IMR-90 (cell line): Measurements from ENCODE around the gene OR51E2.

Experiments used
- BHLHE40 ChIP-seq: fragments of 150-350 bp; IDR thresholded peaks from 2 replicates; pipeline ENCODE4 v1.6.1; 2016; ENCODE audit warnings: mild to moderate bottlenecking, low read depth, low read length
- CHD1 ChIP-seq: IDR thresholded peaks from 2 replicates; pipeline ENCODE4 v1.6.1; 2012; ENCODE audit warnings: low read depth, low read length, improper control_type of control experiment
- CTCF ChIP-seq: conservative IDR thresholded peaks from 2 replicates; pipeline ENCODE4 v1.5.1; 2012; ENCODE audit warnings: mild to moderate bottlenecking, low read depth, low read length, improper control_type of control experiment
- ELK1 ChIP-seq: fragments of 150-350 bp; IDR thresholded peaks from 2 replicates; pipeline ENCODE4 v1.6.1; 2016; ENCODE audit warnings: low read depth, mild to moderate bottlenecking, low read length, moderate library complexity, borderline replicate concordance
- MAFK ChIP-seq: IDR thresholded peaks from 2 replicates; pipeline ENCODE4 v1.6.1; 2012; ENCODE audit warnings: low read depth, low read length, improper control_type of control experiment
- MAZ ChIP-seq: IDR thresholded peaks from 2 replicates; pipeline ENCODE4 v1.6.1; 2012; ENCODE audit warnings: low read depth, mild to moderate bottlenecking, low read length, improper control_type of control experiment, moderate library complexity, borderline replicate concordance
- MXI1 ChIP-seq: IDR thresholded peaks from 2 replicates; pipeline ENCODE4 v1.6.1; 2012; ENCODE audit warnings: low read depth, mild to moderate bottlenecking, low read length, moderate library complexity, borderline replicate concordance
- NFE2L2 ChIP-seq: fragments of 150-350 bp; IDR thresholded peaks from 2 replicates; pipeline ENCODE4 v1.6.1; 2016; ENCODE audit warnings: low read depth, mild to moderate bottlenecking, low read length
- POLR2A ChIP-seq: IDR thresholded peaks from 2 replicates; pipeline ENCODE4 v1.6.1; 2012; ENCODE audit warnings: mild to moderate bottlenecking, low read depth, low read length
- RAD21 ChIP-seq: IDR thresholded peaks from 2 replicates; pipeline ENCODE4 v1.6.1; 2012; ENCODE audit warnings: low read length, improper control_type of control experiment
- RCOR1 ChIP-seq: IDR thresholded peaks from 2 replicates; pipeline ENCODE4 v1.6.1; 2012; ENCODE audit warnings: mild to moderate bottlenecking, low read length, improper control_type of control experiment; ENCODE audit not compliant: insufficient replicate concordance
- TF ChIP-seq, protein P1 (sequence below): fragments of 150-350 bp; IDR thresholded peaks from 2 replicates; pipeline ENCODE4 v1.6.1; 2017; ENCODE audit warnings: mild to moderate bottlenecking, antibody characterized with exemption, low read length, low read depth

- no peak for TF ChIP-seq CTCF
- no peak for TF ChIP-seq POLR2A
- TF ChIP-seq MXI1: no peak
- TF ChIP-seq MAZ: no peak
- TF ChIP-seq RCOR1: no peak
- TF ChIP-seq ELK1: no peak
- TF ChIP-seq, protein P1, sequence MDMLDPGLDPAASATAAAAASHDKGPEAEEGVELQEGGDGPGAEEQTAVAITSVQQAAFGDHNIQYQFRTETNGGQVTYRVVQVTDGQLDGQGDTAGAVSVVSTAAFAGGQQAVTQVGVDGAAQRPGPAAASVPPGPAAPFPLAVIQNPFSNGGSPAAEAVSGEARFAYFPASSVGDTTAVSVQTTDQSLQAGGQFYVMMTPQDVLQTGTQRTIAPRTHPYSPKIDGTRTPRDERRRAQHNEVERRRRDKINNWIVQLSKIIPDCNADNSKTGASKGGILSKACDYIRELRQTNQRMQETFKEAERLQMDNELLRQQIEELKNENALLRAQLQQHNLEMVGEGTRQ: no peak
- TF ChIP-seq NFE2L2: no peak
- TF ChIP-seq RAD21: no peak
- TF ChIP-seq BHLHE40: no peak
- no peak for TF ChIP-seq CHD1
- TF ChIP-seq MAFK: no peak
These were observed 6.6 kb upstream of the OR51E2 start, which contains the start of gene MMP26 for GRCh38 chr11:4704054-4704789.
